Chondrocyte (in vitro differentiated cells): Measurements from ENCODE around the gene ZMYM1. TPM values are rescaled to one million over a fixed set of nuclear protein-coding genes. Genes with fewer than 3 reads are reported as not detected.

ENCODE experiments used
- DNase-seq: peaks from one replicate; pipeline ENCODE4 v3.0.0; 2021; ENCODE audit warnings: mixed read lengths, low spot score
- H3K27ac Mint-ChIP-seq: one replicate; pipeline ENCODE4 v1.8.0; 2021; ENCODE audit warnings: mild to moderate bottlenecking, moderate library complexity, mixed read lengths; ENCODE audit not compliant: unreplicated experiment
- H3K27me3 Mint-ChIP-seq: 2 replicates; pipeline ENCODE4 v1.8.0; 2021; ENCODE audit warnings: low read depth, mixed read lengths
- H3K36me3 Mint-ChIP-seq: 2 replicates; pipeline ENCODE4 v1.8.0; 2021; ENCODE audit warnings: low read depth, mixed read lengths
- H3K4me1 Mint-ChIP-seq: 2 replicates; pipeline ENCODE4 v1.8.0; 2021; ENCODE audit warnings: low read depth, mild to moderate bottlenecking, mixed read lengths
- H3K4me3 Mint-ChIP-seq: one replicate; pipeline ENCODE4 v1.8.0; 2021; ENCODE audit warnings: mild to moderate bottlenecking, moderate library complexity, mixed read lengths; ENCODE audit not compliant: unreplicated experiment
- H3K9me3 Mint-ChIP-seq: 2 replicates; pipeline ENCODE4 v1.8.0; 2021; ENCODE audit warnings: low read depth, mixed read lengths
- long read RNA-seq: library from polyadenylated mRNA; stranded (forward); transcript quantifications from one replicate; pipeline ENCODE4 v2.0.0, GENCODE V29; 2021
- total RNA-seq: library from RNA; stranded (reverse); gene quantifications from 3 replicates; pipeline ENCODE4 v1.2.1, GENCODE V29; 2021
- TF ChIP-seq, protein P1 (sequence below): fragments of 200-600 bp; sonication (generic); IDR thresholded peaks from 2 replicates; pipeline ENCODE4 v1.5.0; 2021; ENCODE audit warnings: antibody characterized with exemption, mild to moderate bottlenecking, moderate library complexity

The ZMYM1 gene
- total RNA-seq = 11.6 to 15.8 TPM (median 12.6 TPM) in 3 replicates
- long read RNA-seq, full-length matches to known transcripts = 5 of 14 reads
- long read RNA-seq, partial matches to known transcripts = 0 of 14 reads
- long read RNA-seq, other reads (novel, unspliced or antisense) = 9 of 14 reads

DNA sequence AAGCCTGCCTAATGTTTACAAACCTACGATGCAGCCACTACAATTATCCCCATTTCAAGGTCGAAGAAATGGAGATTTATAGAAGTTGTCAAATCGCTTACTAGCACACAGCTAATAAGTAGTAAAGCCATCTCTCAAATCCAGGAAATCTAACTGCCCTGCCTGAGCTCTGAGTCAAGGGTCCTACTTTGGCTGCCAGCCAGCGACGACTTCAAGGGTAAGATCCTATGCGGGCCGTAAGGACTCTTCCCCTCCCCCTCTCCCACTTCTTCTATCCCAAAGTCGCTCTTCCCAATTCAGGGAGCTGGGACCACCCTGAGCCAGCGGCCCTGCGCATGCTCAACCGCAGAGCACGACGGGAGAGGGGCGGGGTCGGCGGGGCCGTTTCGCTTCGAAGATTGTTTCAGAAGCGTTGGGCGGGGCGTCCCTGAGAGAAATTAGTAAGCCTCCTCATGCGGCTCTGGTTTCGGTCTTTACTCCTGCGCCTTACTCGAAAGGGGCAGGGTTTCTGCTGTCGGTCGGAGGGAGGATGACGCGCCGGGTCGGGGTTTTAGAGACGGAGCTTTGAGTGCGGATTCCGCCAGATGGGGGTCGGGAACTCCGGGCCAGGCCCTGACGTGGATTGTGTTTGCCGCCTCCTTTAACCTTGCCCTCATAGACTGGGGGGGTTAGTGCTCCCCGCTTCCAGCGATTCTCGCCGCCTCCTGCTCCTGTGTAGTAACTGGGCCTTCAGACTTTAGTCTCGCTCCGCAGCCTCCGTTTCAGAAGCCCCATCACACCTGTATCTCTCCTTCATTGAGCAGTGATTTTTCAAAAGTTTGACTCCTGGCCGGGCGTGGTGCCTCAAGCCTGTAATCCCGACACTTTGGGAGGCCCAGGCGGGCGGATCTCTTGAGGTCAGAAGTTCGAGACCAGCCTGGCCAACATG is at the start of gene ZMYM1:
TSS of gene ZMYM1 (plus strand) at position 383 of the 928 bp plus-strand sequence. CDS start 14,603 bp downstream, outside the sequence.
- TF ChIP-seq, protein P1, sequence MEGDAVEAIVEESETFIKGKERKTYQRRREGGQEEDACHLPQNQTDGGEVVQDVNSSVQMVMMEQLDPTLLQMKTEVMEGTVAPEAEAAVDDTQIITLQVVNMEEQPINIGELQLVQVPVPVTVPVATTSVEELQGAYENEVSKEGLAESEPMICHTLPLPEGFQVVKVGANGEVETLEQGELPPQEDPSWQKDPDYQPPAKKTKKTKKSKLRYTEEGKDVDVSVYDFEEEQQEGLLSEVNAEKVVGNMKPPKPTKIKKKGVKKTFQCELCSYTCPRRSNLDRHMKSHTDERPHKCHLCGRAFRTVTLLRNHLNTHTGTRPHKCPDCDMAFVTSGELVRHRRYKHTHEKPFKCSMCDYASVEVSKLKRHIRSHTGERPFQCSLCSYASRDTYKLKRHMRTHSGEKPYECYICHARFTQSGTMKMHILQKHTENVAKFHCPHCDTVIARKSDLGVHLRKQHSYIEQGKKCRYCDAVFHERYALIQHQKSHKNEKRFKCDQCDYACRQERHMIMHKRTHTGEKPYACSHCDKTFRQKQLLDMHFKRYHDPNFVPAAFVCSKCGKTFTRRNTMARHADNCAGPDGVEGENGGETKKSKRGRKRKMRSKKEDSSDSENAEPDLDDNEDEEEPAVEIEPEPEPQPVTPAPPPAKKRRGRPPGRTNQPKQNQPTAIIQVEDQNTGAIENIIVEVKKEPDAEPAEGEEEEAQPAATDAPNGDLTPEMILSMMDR = peak; percentile 12
- H3K27ac Mint-ChIP-seq = peak within 1 kb of the TSS; percentile 96
- peaks cover 23% of the 10 kb centered on the region for H3K4me1 Mint-ChIP-seq

GRCh38 chr1:35029761-35030160 is 49.4 kb upstream of the ZMYM1 start:
- DNase-seq = no peak
- peaks cover 14% of the 10 kb centered on the region for H3K9me3 Mint-ChIP-seq
- H3K4me3 Mint-ChIP-seq = peak overlapping the region; percentile 88
- H3K36me3 Mint-ChIP-seq = peaks cover 9% of the 10 kb centered on the region
- H3K27me3 Mint-ChIP-seq = no peaks in the 10 kb centered on the region
- TF ChIP-seq, protein P1 = no peak
- peaks cover 27% of the 10 kb centered on the region for H3K4me1 Mint-ChIP-seq
- H3K27ac Mint-ChIP-seq = no peak overlapping the region

More for the DNA sequence above, at the start of gene ZMYM1:
- Mint-ChIP-seq H3K4me3 (peak within 1 kb of the TSS; percentile 94), H3K27me3 (peaks cover 2% of the 10 kb centered on the region), H3K36me3 (peaks cover 3% of the 10 kb centered on the region), H3K9me3 (peaks cover 3% of the 10 kb centered on the region)
- peak; percentile 92 for DNase-seq

- Mint-ChIP-seq H3K9me3 (peaks cover 16% of the 10 kb centered on the region), H3K4me1 (peaks cover 27% of the 10 kb centered on the region), H3K36me3 (peaks cover 9% of the 10 kb centered on the region), H3K4me3 (peak overlapping the region; percentile 88), H3K27me3 (no peaks in the 10 kb centered on the region), H3K27ac (peak overlapping the region; percentile 95)
- TF ChIP-seq, protein P1 = no peak
- DNase-seq = no peak
Measured at GRCh38 chr1:35030338-35030737, 48.8 kb upstream of the ZMYM1 start.

DNA sequence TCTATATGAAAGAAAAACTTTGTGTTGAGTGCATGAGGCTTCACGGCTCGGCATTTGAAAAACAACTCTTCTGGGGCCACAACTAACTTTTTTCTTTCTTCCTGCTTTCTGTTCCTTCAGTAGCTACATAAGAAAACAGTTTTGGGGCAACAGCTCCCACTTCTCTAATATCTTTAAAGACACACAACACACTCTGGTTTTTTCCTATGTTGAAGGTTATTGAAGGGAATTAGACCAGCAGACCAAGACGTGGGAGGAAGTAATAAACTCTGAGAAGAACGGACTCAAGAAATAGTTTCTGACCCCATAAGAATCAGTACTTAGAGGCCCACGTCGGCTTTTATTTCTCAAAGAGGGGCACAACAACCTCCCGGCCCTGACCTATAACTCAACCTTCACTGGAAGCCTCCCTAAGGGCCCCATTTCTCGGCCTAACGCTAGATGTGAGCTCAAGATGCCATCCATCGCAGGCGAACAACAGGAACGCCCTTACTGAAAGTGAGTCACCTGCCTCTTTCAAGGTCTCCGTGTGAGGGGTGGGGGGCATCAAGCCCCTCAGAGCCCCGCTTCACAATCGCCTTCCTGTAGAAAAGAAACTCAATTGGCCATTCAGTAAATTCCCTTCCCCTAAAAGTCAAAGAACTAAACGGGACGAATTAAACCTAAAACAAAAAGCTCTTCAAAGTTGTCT is 48.3 kb upstream of the ZMYM1 start:
- TF ChIP-seq, protein P1 = no peak
- Mint-ChIP-seq H3K4me1 (peaks cover 27% of the 10 kb centered on the region), H3K27me3 (no peaks in the 10 kb centered on the region), H3K4me3 (peak overlapping the region; percentile 88), H3K27ac (peak overlapping the region; percentile 95), H3K36me3 (peaks cover 9% of the 10 kb centered on the region), H3K9me3 (peaks cover 17% of the 10 kb centered on the region)
- DNase-seq = no peak

- Mint-ChIP-seq H3K27me3 (no peaks in the 10 kb centered on the region), H3K4me1 (peaks cover 19% of the 10 kb centered on the region), H3K9me3 (peaks cover 17% of the 10 kb centered on the region), H3K4me3 (no peak overlapping the region), H3K27ac (no peak overlapping the region), H3K36me3 (peaks cover 2% of the 10 kb centered on the region)
- DNase-seq = no peak
- TF ChIP-seq, protein P1 = no peak
Measured at GRCh38 chr1:35032384-35032739, 46.8 kb upstream of the ZMYM1 start.
